ENCODE data around the gene POLR3A.

Gene POLR3A

DNA sequence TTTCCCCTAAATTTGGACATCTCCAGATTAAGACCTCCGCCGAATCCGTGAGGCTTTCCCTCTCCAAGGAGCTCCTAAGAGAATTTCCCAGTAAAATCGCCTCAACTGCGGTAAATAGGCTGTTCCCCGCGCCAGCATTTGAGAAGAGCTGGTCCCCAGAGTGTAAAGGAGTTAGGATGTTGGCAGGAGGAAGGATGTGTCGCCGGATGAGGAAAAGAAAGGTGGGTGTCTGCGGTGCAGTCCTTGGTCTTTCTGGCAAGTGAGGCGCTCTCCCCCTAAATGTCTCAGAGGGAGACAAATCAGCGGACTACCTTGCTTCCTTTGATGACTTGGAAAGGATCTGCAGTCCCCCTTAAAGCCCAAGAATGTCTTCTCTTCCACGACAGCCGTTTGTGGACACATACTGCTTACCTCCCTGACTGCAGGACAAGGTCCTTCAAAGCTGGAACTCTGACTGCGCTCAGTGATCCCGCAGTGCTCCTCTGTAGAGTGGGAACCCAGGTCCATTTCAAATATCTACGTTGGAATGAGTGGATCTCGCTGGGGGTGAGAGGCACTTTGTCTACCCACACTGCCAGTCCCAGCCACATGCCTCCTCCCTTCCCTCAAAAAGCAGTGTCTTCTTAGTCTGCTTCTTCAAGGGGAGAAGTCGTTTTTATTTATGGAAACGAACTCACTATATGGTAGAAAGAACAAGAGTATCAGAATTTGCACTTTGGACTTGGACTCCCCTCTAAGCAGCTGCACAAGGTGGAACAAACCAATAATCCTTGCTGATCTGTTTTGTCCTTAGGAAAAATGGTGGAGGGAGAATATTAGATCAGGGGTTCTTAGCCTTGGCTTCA lies 101.7 kb downstream of the POLR3A start:
- DNase-seq (ENCODE audit: low read depth): no peak
- no peak overlapping the region for H3K4me3 ChIP-seq (ENCODE audit: low read depth, low read length)
- TF ChIP-seq POLR2A (IDR thresholded peaks at IDR 0.05; ENCODE audit: extremely low read depth, insufficient read length) (no peak), MYC (IDR thresholded peaks at IDR 0.05; ENCODE audit: low read depth, low read length) (no peak)
- TF ChIP-seq, protein P1, sequence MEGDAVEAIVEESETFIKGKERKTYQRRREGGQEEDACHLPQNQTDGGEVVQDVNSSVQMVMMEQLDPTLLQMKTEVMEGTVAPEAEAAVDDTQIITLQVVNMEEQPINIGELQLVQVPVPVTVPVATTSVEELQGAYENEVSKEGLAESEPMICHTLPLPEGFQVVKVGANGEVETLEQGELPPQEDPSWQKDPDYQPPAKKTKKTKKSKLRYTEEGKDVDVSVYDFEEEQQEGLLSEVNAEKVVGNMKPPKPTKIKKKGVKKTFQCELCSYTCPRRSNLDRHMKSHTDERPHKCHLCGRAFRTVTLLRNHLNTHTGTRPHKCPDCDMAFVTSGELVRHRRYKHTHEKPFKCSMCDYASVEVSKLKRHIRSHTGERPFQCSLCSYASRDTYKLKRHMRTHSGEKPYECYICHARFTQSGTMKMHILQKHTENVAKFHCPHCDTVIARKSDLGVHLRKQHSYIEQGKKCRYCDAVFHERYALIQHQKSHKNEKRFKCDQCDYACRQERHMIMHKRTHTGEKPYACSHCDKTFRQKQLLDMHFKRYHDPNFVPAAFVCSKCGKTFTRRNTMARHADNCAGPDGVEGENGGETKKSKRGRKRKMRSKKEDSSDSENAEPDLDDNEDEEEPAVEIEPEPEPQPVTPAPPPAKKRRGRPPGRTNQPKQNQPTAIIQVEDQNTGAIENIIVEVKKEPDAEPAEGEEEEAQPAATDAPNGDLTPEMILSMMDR (IDR thresholded peaks at IDR 0.05; ENCODE audit: low read depth, low read length): no peak
- TF ChIP-seq, protein P2, sequence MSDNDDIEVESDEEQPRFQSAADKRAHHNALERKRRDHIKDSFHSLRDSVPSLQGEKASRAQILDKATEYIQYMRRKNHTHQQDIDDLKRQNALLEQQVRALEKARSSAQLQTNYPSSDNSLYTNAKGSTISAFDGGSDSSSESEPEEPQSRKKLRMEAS (IDR thresholded peaks at IDR 0.05; ENCODE audit: low read depth, low read length): no peak

DNA sequence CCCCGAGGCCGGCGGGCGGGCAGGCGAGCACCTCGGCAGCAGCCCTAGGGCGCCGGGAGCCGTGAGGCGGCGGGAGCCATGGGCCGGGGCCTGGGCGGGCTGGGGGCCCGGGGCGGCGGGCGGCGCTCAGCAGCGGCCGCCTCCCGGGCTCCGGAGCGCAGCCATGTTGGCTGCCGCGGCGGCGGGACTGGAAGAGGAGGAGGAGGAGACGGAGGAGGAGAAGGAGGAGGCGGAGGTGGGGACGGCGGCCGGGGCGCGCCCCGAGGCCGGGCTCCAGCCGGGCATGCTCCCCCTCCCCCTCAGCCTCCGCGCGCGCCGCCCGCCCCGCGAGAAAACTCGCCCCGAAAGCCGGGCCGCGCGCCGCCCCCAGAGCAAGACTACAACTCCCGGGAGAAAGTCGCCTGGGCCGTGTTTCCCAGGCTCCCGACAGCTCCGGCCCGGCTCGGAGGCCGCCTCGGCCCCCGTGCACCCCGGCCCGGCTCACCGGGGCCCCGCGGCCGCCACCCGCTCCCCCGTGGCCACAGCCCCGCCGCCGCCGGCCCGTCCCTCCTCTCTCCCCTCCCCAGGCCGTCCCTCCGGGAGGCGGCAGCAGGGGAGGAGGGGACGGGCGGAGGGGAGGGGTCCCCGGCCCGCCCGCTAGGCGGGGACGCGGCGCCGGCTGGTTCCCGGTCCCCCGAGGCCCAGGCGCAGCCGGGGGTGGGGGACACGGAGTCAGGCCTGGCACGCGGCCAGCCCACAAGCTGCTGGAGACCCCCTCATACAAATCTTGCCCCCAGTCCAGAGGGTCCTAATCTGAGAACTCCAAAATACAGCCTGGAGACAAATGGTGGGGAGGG lies 102.5 kb downstream of the POLR3A start, which contains the start of gene DLG5:
DLG5 (minus strand) TSS at position 190 of the 836 bp plus-strand sequence. CDS start 235 bp downstream, outside the sequence.
- H3K4me3 ChIP-seq (ENCODE audit: low read depth, low read length): peak within 1 kb of the TSS; percentile 54
- peak; percentile 67 for DNase-seq (ENCODE audit: low read depth)
- TF ChIP-seq POLR2A (IDR thresholded peaks at IDR 0.05; ENCODE audit: extremely low read depth, insufficient read length): peak; percentile 38
- TF ChIP-seq, protein P2 (IDR thresholded peaks at IDR 0.05; ENCODE audit: low read depth, low read length): no peak

DNA sequence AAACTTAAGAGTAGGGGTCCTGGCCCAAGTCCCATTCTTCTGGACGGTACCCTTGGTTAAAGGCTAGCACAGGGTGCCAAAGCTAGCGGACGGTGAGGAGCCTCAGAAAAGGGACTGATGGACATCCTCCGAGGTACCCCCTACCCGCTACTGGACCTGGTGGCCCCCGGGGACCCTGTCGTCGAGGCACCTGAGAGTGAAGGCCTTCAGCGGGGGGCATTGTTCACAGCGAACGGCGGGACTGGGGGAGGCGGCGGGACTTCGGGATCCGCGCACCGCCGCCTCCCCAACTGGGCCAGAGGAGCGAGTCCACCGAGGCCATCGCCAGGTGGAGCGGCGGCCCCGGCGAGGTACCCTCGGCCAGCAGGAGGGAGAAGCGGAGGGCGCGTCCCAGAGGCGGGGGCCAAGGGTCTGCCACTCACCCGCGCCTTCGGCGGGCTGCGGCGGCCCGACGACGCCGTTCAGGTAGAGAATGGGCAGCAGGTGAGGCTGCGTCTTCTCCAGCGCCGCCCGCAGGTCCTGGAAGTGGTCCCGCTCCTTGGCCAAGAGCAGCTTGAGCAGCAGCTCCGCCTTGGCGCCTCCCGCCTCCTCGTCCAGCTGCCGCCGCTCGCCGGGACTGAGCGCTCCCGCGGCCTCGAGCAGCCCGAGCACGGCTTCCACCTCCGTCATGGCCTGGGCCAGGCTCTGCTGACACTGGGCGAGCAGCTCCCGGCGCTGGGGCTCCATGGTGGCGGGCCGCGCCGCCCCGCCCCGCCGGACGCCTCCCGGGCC lies 103.3 kb downstream of the POLR3A start:
- TF ChIP-seq POLR2A (IDR thresholded peaks at IDR 0.05; ENCODE audit: extremely low read depth, insufficient read length) (no peak), MYC (IDR thresholded peaks at IDR 0.05; ENCODE audit: low read depth, low read length) (no peak)
- TF ChIP-seq, protein P2 (IDR thresholded peaks at IDR 0.05; ENCODE audit: low read depth, low read length): no peak
- TF ChIP-seq, protein P1 (IDR thresholded peaks at IDR 0.05; ENCODE audit: low read depth, low read length): no peak
- DNase-seq (ENCODE audit: low read depth): peak; percentile 70
- peak overlapping the region; percentile 54 for H3K4me3 ChIP-seq (ENCODE audit: low read depth, low read length)

DNA sequence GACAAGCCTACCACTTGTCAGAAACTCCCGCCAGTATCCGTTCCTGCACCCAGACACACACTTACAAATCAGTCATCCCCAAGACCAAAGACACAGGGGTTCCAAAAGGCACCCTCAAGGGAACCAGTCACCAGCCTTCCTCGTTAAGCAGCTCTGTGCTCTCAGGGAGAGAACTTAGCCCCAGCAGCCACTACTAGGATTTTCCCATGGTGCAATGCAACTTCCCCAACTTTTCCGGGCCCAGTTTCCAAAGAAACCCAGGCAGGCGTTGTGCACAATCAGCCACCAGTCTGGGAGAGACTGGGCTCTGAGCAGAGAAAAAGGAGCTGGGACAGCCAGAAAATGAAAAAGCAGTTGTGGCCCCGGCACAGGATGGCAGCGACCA lies 103.9 kb downstream of the POLR3A start:
- TF ChIP-seq, protein P2 (IDR thresholded peaks at IDR 0.05; ENCODE audit: low read depth, low read length): no peak
- no peak for TF ChIP-seq POLR2A (IDR thresholded peaks at IDR 0.05; ENCODE audit: extremely low read depth, insufficient read length)
- TF ChIP-seq, protein P1 (IDR thresholded peaks at IDR 0.05; ENCODE audit: low read depth, low read length): no peak
- no peak for TF ChIP-seq MYC (IDR thresholded peaks at IDR 0.05; ENCODE audit: low read depth, low read length)
- DNase-seq (ENCODE audit: low read depth): no peak
- peak overlapping the region; percentile 54 for H3K4me3 ChIP-seq (ENCODE audit: low read depth, low read length)

DNA sequence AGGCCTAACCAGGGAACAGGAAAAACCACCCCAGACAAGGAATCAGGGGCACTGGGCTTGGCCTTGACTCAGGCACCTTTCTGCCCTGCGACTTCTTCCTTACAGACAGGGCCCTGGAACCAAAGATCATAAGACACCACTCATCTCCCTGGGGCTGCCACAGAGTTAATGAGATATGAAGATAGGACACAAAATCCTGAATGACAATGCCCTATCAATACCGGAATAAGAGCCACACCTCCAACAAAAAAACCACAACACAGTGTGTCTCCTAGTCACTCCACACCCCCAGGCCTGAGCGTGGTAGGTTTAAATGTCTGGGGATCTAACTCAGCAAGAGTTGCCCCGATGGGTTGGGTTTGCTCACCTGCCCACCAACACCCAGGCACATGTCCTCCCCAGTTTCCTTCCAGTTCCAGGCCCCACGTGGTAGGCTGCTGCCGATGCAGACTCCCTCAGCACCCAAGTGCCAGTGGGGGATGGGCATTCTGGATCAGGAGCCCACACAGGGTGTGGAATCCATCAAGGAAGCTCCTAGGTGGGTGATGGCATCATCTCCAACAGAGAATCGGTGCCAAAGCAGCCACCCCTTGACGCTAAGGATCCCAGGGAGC lies 106.6 kb downstream of the POLR3A start:
- H3K4me3 ChIP-seq (ENCODE audit: low read depth, low read length): no peak overlapping the region
- DNase-seq (ENCODE audit: low read depth): no peak
- TF ChIP-seq POLR2A (IDR thresholded peaks at IDR 0.05; ENCODE audit: extremely low read depth, insufficient read length) (no peak), MYC (IDR thresholded peaks at IDR 0.05; ENCODE audit: low read depth, low read length) (no peak)
- TF ChIP-seq, protein P1 (IDR thresholded peaks at IDR 0.05; ENCODE audit: low read depth, low read length): no peak
- TF ChIP-seq, protein P2 (IDR thresholded peaks at IDR 0.05; ENCODE audit: low read depth, low read length): no peak

All from NB4 (cell line).